Kidney (tissue), 14 donors: Measurements from ENCODE around the gene KLHDC3. TPM values are rescaled to one million over a fixed set of nuclear protein-coding genes. Genes with fewer than 3 reads are reported as not detected.
A peak's percentile ranks its signal among the peaks of the same experiment; 100 is the strongest.

Experiments
- DNase-seq, 5 donors: peaks; one replicate each; pipeline ENCODE4 v3.0.0-alpha.2; 2013 to 2020
- FAIRE-seq: peaks from 2 replicates; lab custom pipeline; 2012; peaks lifted over from hg19 to GRCh38; lab: Jason Lieb, UNC
- H3K27ac ChIP-seq, 2 donors: one replicate each; pipeline ENCODE4 v1.7.0; 2013; ENCODE audit warnings: low read depth in 2 of 2, low read length in 2 of 2, inconsistent platforms in 1 of 2
- H3K27me3 ChIP-seq: one replicate; pipeline ENCODE4 v1.7.1; 2013; ENCODE audit warnings: low read length, inconsistent platforms; ENCODE audit not compliant: control insufficient read depth, insufficient read depth
- H3K36me3 ChIP-seq, 3 donors: one replicate each; pipeline versions ENCODE4 v1.7.0 to v1.7.1; 2013; ENCODE audit warnings: low read length in 3 of 3, control low read depth in 1 of 3, inconsistent platforms in 1 of 3; ENCODE audit not compliant: insufficient read depth in 3 of 3, control insufficient read depth in 2 of 3
- H3K4me1 ChIP-seq, 3 donors: one replicate each; pipeline versions ENCODE4 v1.7.0 to v1.7.1; 2013; ENCODE audit warnings: low read length in 3 of 3, inconsistent platforms in 1 of 3, low read depth in 1 of 3; ENCODE audit not compliant: control insufficient read depth in 2 of 3, insufficient read depth in 2 of 3
- H3K4me3 ChIP-seq, 3 donors: one replicate each; pipeline versions ENCODE4 v1.7.0 to v1.8.1; 2013; ENCODE audit warnings: low read length in 3 of 3, control low read depth in 1 of 3, inconsistent platforms in 1 of 3
- H3K9ac ChIP-seq, 3 donors: one replicate each; pipeline versions ENCODE4 v1.7.0 to v1.7.1; 2013; ENCODE audit warnings: low read length in 3 of 3, control low read depth in 1 of 3, inconsistent platforms in 1 of 3
- H3K9me3 ChIP-seq, 3 donors: one replicate each; pipeline versions ENCODE4 v1.7.0 to v1.7.1; 2013; ENCODE audit warnings: low read length in 3 of 3, control low read depth in 1 of 3, inconsistent platforms in 1 of 3; ENCODE audit not compliant: control insufficient read depth in 2 of 3, insufficient read depth in 1 of 3
- CTCF ChIP-seq: IDR thresholded peaks from 3 replicates; pipeline ENCODE4 v1.5.1; 2012; ENCODE audit warnings: mild to moderate bottlenecking, moderate library complexity, borderline replicate concordance; ENCODE audit not compliant: insufficient read depth; ENCODE audit errors: extremely low read depth
- intact Hi-C: fragments of 100-400 bp; cut with DNase I; formaldehyde crosslinking; loops from one replicate; pipeline ENCODE4 v1.11.1; 2022
- polyA plus RNA-seq: library from polyadenylated mRNA; stranded (reverse); fragments of 350-450 nt; fragmentation: Illumina TruSeq; extraction: RNeasy Lipid Tissue Mini Kit (QIAGEN cat#74804); gene quantifications from one replicate; pipeline ENCODE4 v1.2.3, GENCODE V29; 2014; ENCODE audit warnings: low read depth, low replicate concordance; ENCODE audit not compliant: insufficient read depth
- total RNA-seq: library from RNA; stranded (reverse); fragmentation: NEBNext Ultra II Directional; extraction: Animal tissue kit (Norgen Biotek cat#: 25700); gene quantifications from one replicate; pipeline ENCODE4 v1.2.1, GENCODE V29; 2021
- donor health status: control.
- donor health status: control.
- donor health status: control.
- donor health status: control.
- donor health status: control.
- donor health status: DM: yes; HTN: yes; CAD: no.
- donor health status: Normal renal cell carcinoma (clear cell type).

The KLHDC3 gene
- total and polyA plus RNA-seq, 2 donors from 2014 or later = 52.6 to 90.0 TPM

DNA sequence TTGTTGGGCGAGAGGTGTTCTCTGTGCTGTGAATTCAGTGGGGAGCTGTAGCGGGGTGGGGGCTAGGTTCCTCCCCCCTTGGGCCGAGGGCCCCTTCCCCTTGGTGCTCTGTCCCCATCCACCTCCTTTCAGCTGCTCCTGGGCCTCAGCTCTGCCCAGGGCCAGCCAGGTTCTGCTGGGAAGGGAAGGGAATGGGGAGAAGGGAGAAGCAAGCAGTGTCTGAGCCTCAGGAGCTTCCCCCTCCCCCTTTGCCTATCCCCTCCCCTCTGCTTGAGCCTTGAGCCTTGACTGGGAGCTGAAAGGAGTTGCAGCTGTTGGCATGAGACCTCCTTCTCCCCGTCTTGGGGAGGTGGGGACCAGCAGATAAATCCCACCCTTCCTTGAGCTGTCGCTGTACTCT is 6.8 kb downstream of the KLHDC3 start:
- no peak for TF ChIP-seq CTCF
- no peak for FAIRE-seq

GRCh38 chr6:43021270-43022047 is 7.4 kb downstream of the KLHDC3 start, which contains the start of gene RRP36:
RRP36 (plus strand) TSS chr6:43021623; CDS start chr6:43021655, 32 bp downstream.
- peak within 1 kb of the TSS; percentile 73 to 88 (median 79) for H3K9ac ChIP-seq
- DNase-seq (peak; percentile 79 to 93 (median 88)), FAIRE-seq (no peak)
- H3K27ac ChIP-seq = peak within 1 kb of the TSS; percentile 73 to 79
- H3K36me3 ChIP-seq = peaks cover 9 to 33% (median 22%) of the 10 kb centered on the region in 3 donors
- TF ChIP-seq CTCF = no peak
- H3K4me3 ChIP-seq = peak within 1 kb of the TSS; percentile 97 to 100 (median 97)
- intact Hi-C loops = no loop called here
- no peaks in the 10 kb centered on the region for H3K9me3 ChIP-seq
- H3K4me1 ChIP-seq = peaks cover 0 to 11% (median 10%) of the 10 kb centered on the region in 3 donors
- no peaks in the 10 kb centered on the region for H3K27me3 ChIP-seq

More for the DNA sequence above, 6.8 kb downstream of the KLHDC3 start:
- Histone ChIP-seq H3K36me3 (peaks cover 9 to 27% (median 19%) of the 10 kb centered on the region in 3 donors), H3K4me1 (peaks cover 0 to 15% (median 14%) of the 10 kb centered on the region in 3 donors), H3K4me3 (peak overlapping the region; percentile 59 to 97 (median 66)), H3K9me3 (no peaks in the 10 kb centered on the region), H3K9ac (peak overlapping the region in 1 of 3 donors; percentile 68), H3K27me3 (no peaks in the 10 kb centered on the region), H3K27ac (peak overlapping the region; percentile 73 to 79)
- DNase-seq = peak in 4 of 5 donors; percentile 29 to 82 (median 50)
- intact Hi-C loops = no loop called here

DNA sequence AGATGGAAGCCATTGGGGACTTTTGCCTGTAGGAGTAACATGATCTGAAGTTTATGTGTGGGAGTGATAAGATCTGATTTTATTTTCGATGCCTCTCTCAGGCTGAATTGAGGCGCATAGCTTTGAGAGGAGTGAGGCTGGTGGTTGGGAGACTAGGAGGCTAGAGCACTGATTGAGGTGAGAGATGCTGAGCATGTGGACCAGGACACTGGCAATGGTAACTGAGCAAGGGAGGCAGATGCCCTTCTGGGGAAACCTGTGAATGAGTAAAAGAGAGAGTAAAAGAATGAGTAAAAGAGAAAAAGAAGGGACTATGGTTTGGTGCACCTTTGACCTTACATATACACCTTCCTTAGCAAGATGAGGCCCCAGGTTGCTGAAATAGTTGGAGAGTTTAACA is 10.4 kb downstream of the KLHDC3 start:
- no peak overlapping the region for H3K9ac ChIP-seq
- DNase-seq = no peak
- peaks cover 0 to 6% (median 4%) of the 10 kb centered on the region in 3 donors for H3K4me1 ChIP-seq
- intact Hi-C loops = no loop called here
- no peak for FAIRE-seq
- H3K27ac ChIP-seq = no peak overlapping the region
- no peak overlapping the region for H3K4me3 ChIP-seq
- no peak for TF ChIP-seq CTCF
- peaks cover 7 to 35% (median 26%) of the 10 kb centered on the region in 3 donors for H3K36me3 ChIP-seq
- no peaks in the 10 kb centered on the region for H3K9me3 ChIP-seq
- no peaks in the 10 kb centered on the region for H3K27me3 ChIP-seq
